ENCODE results near the gene TRIM25. TPM values are rescaled to one million over a fixed set of nuclear protein-coding genes. Genes with fewer than 3 reads are reported as not detected.

TRIM25 gene, protein sequence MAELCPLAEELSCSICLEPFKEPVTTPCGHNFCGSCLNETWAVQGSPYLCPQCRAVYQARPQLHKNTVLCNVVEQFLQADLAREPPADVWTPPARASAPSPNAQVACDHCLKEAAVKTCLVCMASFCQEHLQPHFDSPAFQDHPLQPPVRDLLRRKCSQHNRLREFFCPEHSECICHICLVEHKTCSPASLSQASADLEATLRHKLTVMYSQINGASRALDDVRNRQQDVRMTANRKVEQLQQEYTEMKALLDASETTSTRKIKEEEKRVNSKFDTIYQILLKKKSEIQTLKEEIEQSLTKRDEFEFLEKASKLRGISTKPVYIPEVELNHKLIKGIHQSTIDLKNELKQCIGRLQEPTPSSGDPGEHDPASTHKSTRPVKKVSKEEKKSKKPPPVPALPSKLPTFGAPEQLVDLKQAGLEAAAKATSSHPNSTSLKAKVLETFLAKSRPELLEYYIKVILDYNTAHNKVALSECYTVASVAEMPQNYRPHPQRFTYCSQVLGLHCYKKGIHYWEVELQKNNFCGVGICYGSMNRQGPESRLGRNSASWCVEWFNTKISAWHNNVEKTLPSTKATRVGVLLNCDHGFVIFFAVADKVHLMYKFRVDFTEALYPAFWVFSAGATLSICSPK
- total RNA-seq (2022): 85.6 and 89.4 TPM in 2 replicates
- percentile 88 among the genes with signal in this experiment for Bru-seq, nascent RNA
- percentile 94 among the genes with signal in this experiment for BruChase-seq, experiment 1, labeled RNA remaining after a 2-hour chase
- percentile 95 among the genes with signal in this experiment for BruChase-seq, experiment 2, labeled RNA remaining after a 6-hour chase
- long read RNA-seq, partial matches to known transcripts: 5 of 31 reads
- long read RNA-seq, other reads (novel, unspliced or antisense): 26 of 31 reads

DNA sequence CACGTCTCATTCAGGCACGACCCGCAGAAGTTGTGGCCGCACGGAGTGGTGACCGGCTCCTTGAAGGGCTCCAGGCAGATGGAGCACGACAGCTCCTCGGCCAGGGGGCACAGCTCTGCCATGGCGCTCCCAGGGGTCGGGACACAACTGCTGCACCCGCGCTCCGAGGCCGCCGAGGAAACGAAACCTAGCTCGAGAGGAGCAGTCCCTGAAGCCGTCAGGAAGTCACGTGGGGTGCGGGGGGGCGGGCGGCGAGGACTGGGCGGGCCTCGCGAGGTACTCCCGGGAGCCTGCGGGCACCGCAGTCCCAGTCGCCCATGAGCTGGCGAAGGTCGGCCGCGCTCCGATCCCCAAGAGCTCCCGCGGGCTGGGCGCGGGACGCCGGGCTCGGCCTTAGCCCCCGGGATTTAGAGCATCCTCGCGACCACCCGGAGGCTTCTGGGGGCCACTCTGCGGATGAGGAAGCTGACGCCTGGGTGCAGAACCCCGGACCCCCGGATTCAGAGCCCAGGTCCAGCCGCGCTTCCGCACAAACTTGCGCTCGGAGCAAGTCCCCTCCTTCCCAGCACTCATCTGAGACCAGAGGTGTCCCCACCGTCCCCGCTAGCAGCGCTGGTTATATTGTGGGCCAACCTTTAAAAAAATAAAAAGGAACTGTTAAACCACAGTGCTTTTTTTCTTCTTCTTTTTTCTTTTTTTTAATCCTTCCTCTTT, at the start of gene TRIM25:
TRIM25 (minus strand) TSS at position 183 of the 714 bp plus-strand sequence; CDS start at position 122, 61 bp downstream.
- H3K9me3 ChIP-seq: no peaks in the 10 kb centered on the region
- TF ChIP-seq, protein P1, sequence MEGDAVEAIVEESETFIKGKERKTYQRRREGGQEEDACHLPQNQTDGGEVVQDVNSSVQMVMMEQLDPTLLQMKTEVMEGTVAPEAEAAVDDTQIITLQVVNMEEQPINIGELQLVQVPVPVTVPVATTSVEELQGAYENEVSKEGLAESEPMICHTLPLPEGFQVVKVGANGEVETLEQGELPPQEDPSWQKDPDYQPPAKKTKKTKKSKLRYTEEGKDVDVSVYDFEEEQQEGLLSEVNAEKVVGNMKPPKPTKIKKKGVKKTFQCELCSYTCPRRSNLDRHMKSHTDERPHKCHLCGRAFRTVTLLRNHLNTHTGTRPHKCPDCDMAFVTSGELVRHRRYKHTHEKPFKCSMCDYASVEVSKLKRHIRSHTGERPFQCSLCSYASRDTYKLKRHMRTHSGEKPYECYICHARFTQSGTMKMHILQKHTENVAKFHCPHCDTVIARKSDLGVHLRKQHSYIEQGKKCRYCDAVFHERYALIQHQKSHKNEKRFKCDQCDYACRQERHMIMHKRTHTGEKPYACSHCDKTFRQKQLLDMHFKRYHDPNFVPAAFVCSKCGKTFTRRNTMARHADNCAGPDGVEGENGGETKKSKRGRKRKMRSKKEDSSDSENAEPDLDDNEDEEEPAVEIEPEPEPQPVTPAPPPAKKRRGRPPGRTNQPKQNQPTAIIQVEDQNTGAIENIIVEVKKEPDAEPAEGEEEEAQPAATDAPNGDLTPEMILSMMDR (IDR thresholded peaks at IDR 0.05; ENCODE audit: insufficient read depth in 1 of 2, low read depth in 1 of 2, low read length in 1 of 2, severe bottlenecking in 1 of 2, unreplicated experiment in 1 of 2): no peak
- H3K4me1 ChIP-seq: peaks cover 25% of the 10 kb centered on the region
- BruUV-seq (replicated peaks): TSS peak; percentile 93
- ChIA-PET CTCF (interaction anchor here (0.5 to 1.4 kb wide), 5 partner anchors 12 to 94 kb away, joined by 3 to 13 read pairs (median 4); partner anchors contain the start of gene COIL), POLR2A (interaction anchor here (0.5 to 1.1 kb wide), 20 partner anchors 10 to 1980 kb away, joined by 3 to 11 read pairs (median 3); partner anchors contain the start of genes C17orf67, COIL, DGKE and SCPEP1)
- H3K4me3 Mint-ChIP-seq (ENCODE audit: unreplicated experiment): peak within 1 kb of the TSS; percentile 98
- H3K9me3 Mint-ChIP-seq (ENCODE audit: unreplicated experiment): no peaks in the 10 kb centered on the region
- H3K4me3 ChIP-seq (ENCODE audit: low read depth, low read length): peak within 1 kb of the TSS; percentile 90
- no peaks in the 10 kb centered on the region for H3K27me3 ChIP-seq (replicated peaks; ENCODE audit: control insufficient read depth, insufficient read depth, low read length)
- H3K36me3 Mint-ChIP-seq (ENCODE audit: insufficient read depth, unreplicated experiment): peaks cover 22% of the 10 kb centered on the region
- intact Hi-C loops (cut with micrococcal nuclease; ENCODE audit: unreplicated experiment): loop anchor here (1.0 kb wide), 2 partner anchors 80 to 134 kb away; partner anchors contain the start of gene DGKE
- peaks cover 30% of the 10 kb centered on the region for H3K4me1 Mint-ChIP-seq (ENCODE audit: low read depth, unreplicated experiment)
- H3K36me3 ChIP-seq (ENCODE audit: control insufficient read depth, insufficient read depth, low read length): no peaks in the 10 kb centered on the region; the same call in 1 of the 2 replicates
- no peaks in the 10 kb centered on the region for H3K27me3 Mint-ChIP-seq (ENCODE audit: insufficient read depth, unreplicated experiment)
- peak; percentile 86 to 95 for DNase-seq
- H3K27ac Mint-ChIP-seq (ENCODE audit: unreplicated experiment): peak within 1 kb of the TSS; percentile 94

DNA sequence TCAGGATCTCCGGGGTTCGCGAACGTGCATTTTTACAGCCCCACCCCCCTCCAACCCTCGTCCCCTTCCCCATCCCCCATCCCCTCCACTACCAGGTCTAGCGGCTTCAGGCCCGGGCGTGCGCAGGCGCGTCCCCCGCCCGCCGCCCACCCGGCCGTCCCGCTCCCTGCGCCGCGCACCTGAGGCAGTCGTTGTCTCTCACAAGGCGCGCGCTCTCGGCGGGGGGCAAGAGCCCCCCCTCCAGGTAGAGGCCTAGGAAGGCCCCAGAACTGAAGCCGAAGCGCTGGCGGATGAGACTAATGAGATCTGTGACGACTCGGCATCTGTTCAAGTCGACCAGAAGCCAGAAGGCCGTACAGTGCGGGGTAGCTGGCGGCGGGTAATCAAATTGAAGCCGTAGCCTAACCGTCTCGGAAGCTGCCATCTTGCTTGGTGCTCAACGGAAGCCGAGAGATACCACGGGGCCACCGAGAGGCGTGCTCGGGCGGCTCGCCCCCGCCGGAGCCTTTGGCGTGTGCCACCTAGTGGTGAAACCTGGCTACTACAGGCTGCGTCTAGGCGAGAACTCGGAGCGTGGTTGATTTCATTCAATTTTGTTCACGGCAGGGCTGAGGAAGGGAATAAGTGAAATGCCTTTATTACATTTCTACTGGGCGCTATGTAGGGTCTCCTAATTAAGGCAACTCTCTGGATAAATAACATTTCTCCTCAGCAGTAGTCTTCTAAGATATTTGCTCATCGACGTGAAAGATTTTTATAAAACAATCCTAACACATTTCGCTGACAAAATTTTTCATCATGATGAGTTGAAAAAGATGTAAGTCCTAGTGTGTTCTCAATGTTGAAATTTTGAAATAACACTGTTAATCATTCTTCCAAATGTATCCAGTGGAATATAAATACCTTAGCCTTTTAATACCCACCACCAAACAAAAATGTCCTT, 47.0 kb upstream of the TRIM25 start, which contains the start of gene COIL:
COIL (minus strand) TSS at position 455 of the 943 bp plus-strand sequence; CDS start at position 424, 31 bp downstream.
- POLR2A ChIA-PET: interaction anchor here (0.6 kb wide), 1 partner anchor 47 kb away, joined by 3 read pairs; the partner anchor contains the start of gene TRIM25
- DNase-seq: peak; percentile 94 to 96
- H3K9me3 ChIP-seq: no peaks in the 10 kb centered on the region
- TSS peak; percentile 88 for BruUV-seq (replicated peaks)
- no peaks in the 10 kb centered on the region for H3K27me3 ChIP-seq (replicated peaks; ENCODE audit: control insufficient read depth, insufficient read depth, low read length)
- Mint-ChIP-seq H3K27ac (ENCODE audit: unreplicated experiment) (peak within 1 kb of the TSS; percentile 86), H3K4me3 (ENCODE audit: unreplicated experiment) (peak within 1 kb of the TSS; percentile 77), H3K9me3 (ENCODE audit: unreplicated experiment) (no peaks in the 10 kb centered on the region), H3K27me3 (ENCODE audit: insufficient read depth, unreplicated experiment) (no peaks in the 10 kb centered on the region), H3K36me3 (ENCODE audit: insufficient read depth, unreplicated experiment) (peaks cover 19% of the 10 kb centered on the region), H3K4me1 (ENCODE audit: low read depth, unreplicated experiment) (peaks cover 12% of the 10 kb centered on the region)
- CTCF ChIA-PET: interaction anchor here (0.7 to 1.0 kb wide), 4 partner anchors 18 to 379 kb away, joined by 4 to 6 read pairs (median 4); partner anchors contain the start of gene TRIM25
- TF ChIP-seq, protein P1 (IDR thresholded peaks at IDR 0.05; ENCODE audit: insufficient read depth in 1 of 2, low read depth in 1 of 2, low read length in 1 of 2, severe bottlenecking in 1 of 2, unreplicated experiment in 1 of 2): peak; percentile 98
- H3K36me3 ChIP-seq (ENCODE audit: control insufficient read depth, insufficient read depth, low read length): no peaks in the 10 kb centered on the region
- peaks cover 26% of the 10 kb centered on the region for H3K4me1 ChIP-seq
- intact Hi-C loops (cut with micrococcal nuclease; ENCODE audit: unreplicated experiment): loop anchor here (1.0 to 10.0 kb wide), 3 partner anchors 50 to 142 kb away; partner anchors contain the start of gene AKAP1
- peak within 1 kb of the TSS; percentile 67 for H3K4me3 ChIP-seq (ENCODE audit: low read depth, low read length)
